Stimulated activated CD4-positive, alpha-beta T cell treated with anti-CD3 and anti-CD28 coated beads, Interleukin-2, amount 100 ng/mL, for 48 hours (primary cell): ENCODE results near the gene NUBP1.
"Not testable (repeated sequence)": the region's sequence is repeated elsewhere in the genome, so short reads cannot be mapped to it uniquely, and the experiment has no call there.

Source experiments
- DNase-seq, 2 donors: peaks; one replicate each; pipeline ENCODE4 v3.0.0-alpha.2; 2020

The NUBP1 gene

DNA sequence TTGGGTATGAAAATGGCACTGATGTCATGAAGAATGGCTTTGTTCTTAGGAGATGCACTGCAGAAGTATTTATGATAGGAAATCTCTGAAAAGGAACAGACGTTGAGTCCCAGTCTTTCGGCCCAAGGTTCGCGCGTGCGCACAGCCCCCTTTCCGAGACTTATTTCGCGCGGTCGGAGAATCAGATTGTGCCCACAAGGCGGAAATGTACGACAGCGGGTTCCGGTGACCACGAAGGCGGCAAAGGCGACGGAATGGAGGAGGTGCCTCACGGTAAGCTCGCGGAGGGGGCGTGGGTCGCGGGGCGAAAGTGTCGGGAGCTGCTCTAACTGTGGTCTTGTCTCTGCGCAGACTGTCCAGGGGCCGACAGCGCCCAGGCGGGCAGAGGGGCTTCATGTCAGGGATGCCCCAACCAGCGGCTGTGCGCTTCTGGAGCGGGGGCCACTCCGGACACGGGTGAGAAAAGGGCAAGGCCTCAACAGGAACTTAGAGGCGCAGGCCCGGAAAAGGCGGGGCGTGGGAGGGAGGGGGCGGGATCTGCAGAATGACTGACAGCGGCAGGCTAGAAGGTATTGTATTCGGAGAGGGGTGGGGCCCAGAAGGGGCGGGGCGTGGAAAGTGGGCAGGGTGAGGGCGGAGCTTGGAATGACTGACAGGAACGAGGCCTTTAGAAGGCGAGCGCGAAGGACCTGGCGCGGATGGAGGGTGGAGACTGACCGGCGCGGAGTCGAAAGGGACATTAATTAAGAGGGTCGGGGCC, at the start of gene NUBP1:
TSS of gene NUBP1 (plus strand) at position 233 of the 760 bp plus-strand sequence. CDS start at position 255, 22 bp downstream.
- peak; percentile 100 for DNase-seq

- no peak for DNase-seq
Observed at GRCh38 chr16:10693889-10694288, 49.8 kb upstream of the NUBP1 start.

DNA sequence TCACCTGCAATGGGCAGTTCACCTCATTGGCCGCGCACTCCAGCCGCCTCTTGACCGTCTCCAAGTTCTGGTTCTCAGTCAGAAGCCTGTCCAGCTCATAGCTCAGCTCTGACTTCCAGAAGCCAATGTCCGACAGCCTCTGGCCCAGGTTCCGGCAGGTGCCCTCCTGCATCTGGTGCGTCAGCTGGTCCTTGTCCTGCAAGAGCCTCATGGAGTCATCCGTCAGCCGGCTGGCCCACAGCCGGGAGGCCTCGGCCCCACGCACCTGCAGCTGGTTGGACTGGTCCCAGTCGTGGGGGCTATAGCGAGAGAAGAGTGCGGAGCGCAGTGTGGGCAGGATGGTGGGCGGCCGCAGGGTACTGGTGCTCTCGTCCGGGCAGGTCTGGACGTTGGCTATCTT, 49.3 kb upstream of the NUBP1 start:
- DNase-seq: no peak

DNA sequence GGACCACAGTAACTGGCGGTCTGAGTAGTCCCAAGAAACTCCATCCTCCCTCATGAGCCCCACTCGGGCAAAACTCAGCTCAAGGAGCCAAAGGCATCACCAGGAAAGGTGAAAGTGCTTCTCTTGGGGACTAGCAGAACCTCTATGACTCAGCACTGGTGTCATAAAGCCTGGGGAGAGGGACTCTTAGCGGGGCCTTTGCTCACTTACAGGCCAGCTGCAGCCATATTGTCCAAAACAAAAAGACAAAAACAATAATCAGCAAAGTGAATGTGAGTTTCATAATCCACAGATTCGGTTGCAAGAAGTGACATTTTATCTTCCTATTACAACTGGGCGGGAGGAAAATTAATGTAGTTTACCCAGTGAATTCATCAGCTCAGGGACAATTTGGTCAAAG, 48.8 kb upstream of the NUBP1 start, which contains the start of gene TEKT5:
TSS of gene TEKT5 (minus strand) at position 101 of the 400 bp plus-strand sequence. CDS start at position 44, 57 bp downstream.
- no peak for DNase-seq

GRCh38 chr16:10699756-10700155, 43.9 kb upstream of the NUBP1 start:
- no peak for DNase-seq

GRCh38 chr16:10708969-10709368, 34.7 kb upstream of the NUBP1 start:
- DNase-seq: no peak

GRCh38 chr16:10728003-10728887, 15.4 kb upstream of the NUBP1 start:
- DNase-seq: no peak

- no peak for DNase-seq
Observed at GRCh38 chr16:10729104-10730048, 14.3 kb upstream of the NUBP1 start.

DNA sequence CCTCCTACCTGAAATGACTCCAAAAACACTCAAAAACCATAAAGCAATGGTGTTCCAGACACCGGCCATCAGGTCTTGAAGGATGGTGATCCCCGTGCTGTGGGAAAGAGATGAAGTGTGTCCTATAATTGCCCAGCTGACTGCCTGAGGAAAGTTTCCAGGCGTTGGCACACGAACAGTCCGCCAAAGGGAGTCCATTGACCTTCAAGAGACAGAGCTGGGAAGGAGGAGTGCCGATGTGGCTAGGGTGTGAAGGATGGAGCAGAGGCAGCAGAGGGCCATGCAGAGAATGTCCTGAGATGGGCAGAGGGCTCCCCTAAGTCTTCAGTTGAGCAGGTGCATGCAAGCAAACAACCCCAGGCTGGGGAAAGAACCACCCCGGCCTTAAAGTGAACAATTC, 11.9 kb upstream of the NUBP1 start:
- DNase-seq: no peak

GRCh38 chr16:10737068-10737625, 6.5 kb upstream of the NUBP1 start:
- peak; percentile 65 to 68 for DNase-seq

DNA sequence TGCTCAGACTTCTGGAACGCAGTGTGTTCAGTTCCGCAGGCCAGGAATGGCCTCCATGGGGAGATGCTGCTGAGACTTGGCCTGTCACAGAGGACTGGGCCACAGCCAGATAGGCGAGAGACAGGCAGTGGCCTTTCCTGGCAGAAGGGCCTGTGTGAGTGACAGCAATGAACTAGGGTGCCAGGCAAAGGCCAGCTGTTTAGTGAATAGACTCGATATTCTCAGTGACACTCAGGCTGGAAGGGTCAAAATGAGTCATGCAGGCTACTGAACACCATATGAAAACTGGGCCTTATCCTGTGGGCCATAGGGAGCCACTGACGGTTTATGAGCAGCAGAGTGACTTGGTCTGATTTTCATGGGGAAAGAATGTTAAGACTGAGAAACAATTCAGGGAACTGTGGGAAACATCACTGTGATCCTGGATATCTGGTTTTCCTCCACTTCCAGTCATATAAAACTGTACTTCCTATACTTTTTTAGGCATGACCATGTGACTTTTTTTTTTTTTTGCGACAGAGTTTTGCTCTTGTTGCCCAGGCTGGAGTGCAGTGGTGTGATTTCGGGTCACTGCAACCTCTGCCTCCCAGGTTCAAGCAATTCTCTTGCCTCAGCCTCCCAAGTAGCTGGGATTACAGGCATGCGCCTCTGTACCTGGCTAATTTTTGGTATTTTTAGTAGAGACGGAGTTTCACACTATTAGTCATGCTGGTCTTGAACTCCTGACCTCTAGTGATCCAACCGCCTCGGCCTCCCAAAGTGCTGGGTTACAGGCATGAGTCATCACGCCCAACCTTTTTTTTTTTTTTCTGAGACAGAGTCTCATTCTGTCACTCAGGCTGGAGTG, 5.2 kb upstream of the NUBP1 start:
- DNase-seq: peak in 1 of 2 donors; percentile 42

DNA sequence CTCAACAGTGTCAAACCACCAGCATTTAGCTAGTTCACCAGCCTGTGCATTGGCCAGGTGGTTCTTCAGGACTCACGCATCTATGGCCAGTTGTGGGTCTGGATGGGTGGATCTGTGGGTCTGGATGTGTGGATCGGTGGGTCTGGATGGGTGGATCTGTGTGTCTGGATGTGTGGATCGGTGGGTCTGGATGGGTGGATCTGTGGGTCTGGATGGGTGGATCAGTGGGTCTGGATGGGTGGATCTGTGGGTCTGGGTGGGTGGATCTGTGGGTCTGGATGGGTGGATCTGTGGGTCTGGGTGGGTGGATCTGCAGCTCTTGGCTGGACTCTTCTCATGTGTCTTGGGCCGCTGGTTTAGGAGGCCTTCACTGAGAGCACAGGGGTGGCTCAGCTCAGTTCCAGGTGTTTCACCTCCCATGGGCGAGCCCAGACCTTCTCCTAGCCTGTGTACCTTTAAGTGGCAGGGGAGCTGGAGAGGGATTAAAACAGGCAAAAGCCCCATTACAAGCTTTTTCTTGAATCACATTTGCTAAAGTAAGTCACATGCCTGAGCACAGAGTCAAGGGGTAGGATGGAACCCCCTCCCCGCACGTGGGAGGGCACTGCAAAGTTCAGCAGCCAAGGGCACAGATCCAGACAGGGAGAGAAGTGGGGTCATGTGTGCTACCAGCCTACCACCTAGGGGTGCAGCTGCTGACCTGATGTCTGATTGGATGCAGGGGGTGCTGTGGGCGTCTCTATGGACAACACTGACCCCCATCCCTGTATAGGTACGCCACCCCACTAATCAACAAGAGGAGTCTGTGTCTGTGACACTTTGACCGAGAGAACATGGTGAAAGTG, 3.4 kb upstream of the NUBP1 start:
- no peak for DNase-seq

DNA sequence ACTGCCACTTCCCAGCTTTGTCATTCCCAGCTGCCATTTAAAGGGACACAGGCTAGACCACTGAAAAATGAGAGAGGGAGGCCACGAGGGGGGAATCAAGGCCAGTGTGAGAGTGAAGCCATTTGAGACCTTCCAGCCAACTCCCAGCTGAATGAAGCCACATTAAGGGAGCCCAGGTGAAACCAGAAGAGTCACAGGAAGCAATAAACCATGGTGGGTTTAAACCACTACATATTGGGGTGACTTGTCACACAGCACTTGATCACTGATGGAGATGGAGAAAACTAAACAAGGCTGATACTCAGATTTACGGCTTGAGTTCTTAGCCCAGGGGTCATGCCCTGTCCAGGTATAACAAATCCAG, 2.8 kb upstream of the NUBP1 start:
- no peak for DNase-seq

- DNase-seq: not testable (repeated sequence)
Observed at GRCh38 chr16:10741249-10741648, 2.4 kb upstream of the NUBP1 start.

DNA sequence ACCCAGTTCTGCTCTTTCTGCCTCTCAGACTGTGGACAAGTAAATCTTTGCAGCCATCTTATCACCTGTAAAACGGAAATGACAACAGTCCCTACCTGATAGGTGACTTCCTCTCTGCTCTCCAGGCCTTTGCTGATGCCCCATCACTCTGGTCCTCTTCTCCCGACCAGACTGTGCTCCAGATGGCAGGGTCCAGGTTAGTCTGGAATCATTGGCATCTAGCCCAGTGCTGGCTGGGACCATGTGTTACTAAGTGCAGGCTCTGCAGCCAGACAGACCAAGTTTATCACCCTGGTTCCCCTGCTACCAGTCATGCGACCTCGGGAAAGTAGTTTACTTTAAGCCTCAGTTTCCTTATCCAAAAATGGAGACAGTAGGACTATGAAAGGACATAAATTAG, 1.8 kb upstream of the NUBP1 start:
- DNase-seq: no peak

- no peak for DNase-seq
Observed at GRCh38 chr16:10743227-10743609, 424 bp upstream of the NUBP1 start.

DNA sequence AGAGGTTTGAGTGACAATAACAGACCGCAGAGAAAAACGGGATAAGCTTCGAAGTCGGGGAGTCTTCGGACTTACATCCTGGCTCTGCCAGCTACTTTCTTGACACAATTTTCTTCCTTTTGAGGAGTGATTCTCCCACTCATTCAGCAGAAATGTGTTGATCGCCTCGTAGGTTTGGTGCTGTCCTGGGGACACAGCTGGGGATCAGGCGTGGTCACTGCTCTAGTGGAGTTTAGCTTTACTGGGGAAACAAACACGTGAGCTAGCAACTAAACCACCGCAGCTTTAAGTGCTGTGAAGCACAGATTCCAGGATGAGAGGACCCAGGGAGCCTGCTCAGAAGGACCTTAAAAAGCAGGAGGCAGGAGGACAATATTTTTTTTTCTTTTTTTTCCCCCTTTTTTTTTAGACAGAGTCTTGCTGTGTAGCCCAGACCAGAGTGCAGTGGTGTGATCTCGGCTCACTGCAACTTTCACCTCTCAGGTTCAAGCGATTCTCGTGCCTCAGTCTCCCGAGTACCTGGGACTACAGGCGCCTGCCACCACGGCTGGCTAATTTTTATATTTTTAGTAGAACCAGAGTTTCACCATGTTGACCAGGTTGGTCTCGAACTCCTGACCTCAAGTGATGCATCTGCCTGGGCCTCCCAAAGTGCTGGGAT, 858 bp downstream of the NUBP1 start:
- no peak for DNase-seq

DNA sequence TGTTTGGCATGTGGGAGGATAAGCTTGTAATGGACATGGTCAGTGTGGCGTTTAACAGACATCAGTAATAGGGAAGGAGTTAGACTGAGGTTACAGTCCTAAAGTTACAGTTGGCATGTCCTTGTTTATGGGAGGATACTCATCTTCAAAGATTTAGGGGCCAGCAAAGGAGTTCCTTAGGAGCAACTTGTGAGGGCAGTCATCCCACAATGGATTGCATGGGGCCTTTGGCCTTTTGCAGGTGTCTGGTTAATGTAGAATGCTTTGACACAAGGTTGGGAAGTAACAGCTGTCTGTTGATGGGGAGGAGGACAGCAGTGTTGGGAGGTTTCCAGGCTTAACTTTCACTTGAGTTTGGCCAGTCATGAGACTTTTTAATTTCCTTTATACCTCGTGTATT, 2.2 kb downstream of the NUBP1 start:
- no peak for DNase-seq

DNA sequence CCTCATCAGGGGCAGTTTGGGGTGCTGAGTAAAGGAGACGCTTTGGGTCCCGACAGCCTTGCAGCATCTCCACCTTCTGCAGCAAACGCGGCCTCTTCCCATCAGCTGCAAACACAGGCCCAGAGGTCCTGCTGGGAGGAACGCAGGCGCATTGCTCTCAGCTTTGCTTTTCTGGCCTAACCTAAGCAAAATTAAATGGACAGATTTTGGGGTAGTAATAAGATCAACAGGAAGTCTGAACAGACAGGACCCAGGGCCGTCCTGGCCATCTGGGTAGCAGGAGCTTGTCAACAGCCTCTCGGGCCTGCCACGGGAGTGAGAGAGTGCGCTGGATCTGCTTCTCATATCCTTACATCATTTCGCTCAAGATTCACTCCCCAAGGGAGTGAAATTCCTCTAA, 7.2 kb downstream of the NUBP1 start:
- DNase-seq: no peak

- DNase-seq: no peak
Observed at GRCh38 chr16:10751291-10751697, 7.7 kb downstream of the NUBP1 start.
